GM23338 (cell line): Measurements from ENCODE around the gene SYCP2. TPM values are rescaled to one million over a fixed set of nuclear protein-coding genes. Genes with fewer than 3 reads are reported as not detected.

Experiments
- ATAC-seq: fragments of 200-7000 bp; cut with Tn5 transposase; 3 replicates; pipeline ENCODE4 v1.9.1; 2020
- DNase-seq: peaks from one replicate; pipeline ENCODE4 v3.0.0-alpha.2; 2015; ENCODE audit warnings: low spot score
- H2AFZ ChIP-seq: fragments of 200-600 bp; sonication (generic); 2 replicates; pipeline ENCODE4 v1.8.0; 2016; ENCODE audit warnings: antibody characterized with exemption, mild to moderate bottlenecking, moderate library complexity
- H3F3A ChIP-seq: fragments of 200-600 bp; sonication (generic); replicated peaks from 2 replicates; pipeline ENCODE4 v1.8.0; 2017; ENCODE audit warnings: antibody characterized with exemption, mixed run types, low read depth
- H3K27ac ChIP-seq: fragments of 200-600 bp; sonication (generic); 2 replicates; pipeline ENCODE4 v1.6.1; 2016; ENCODE audit warnings: low read depth
- H3K27me3 ChIP-seq: fragments of 200-600 bp; sonication (generic); 2 replicates; pipeline ENCODE4 v1.8.0; 2016; ENCODE audit warnings: mild to moderate bottlenecking, mixed run types, moderate library complexity; ENCODE audit not compliant: insufficient read depth
- H3K36me3 ChIP-seq: fragments of 200-600 bp; sonication (generic); 2 replicates; pipeline ENCODE4 v1.8.0; 2016; ENCODE audit warnings: mild to moderate bottlenecking; ENCODE audit not compliant: insufficient read depth
- H3K4me1 ChIP-seq: fragments of 200-600 bp; sonication (generic); 2 replicates; pipeline ENCODE4 v1.8.0; 2016; ENCODE audit warnings: mild to moderate bottlenecking, moderate library complexity; ENCODE audit not compliant: insufficient read depth
- H3K4me2 ChIP-seq: fragments of 200-600 bp; sonication (generic); 2 replicates; pipeline ENCODE4 v1.7.1; 2017; ENCODE audit warnings: mixed run types
- H3K4me3 ChIP-seq: fragments of 200-600 bp; sonication (generic); 2 replicates; pipeline ENCODE4 v1.6.1; 2016; ENCODE audit warnings: mixed run types
- H3K79me2 ChIP-seq: fragments of 200-600 bp; sonication (generic); replicated peaks from 2 replicates; pipeline ENCODE4 v1.8.0; 2017; ENCODE audit warnings: mild to moderate bottlenecking; ENCODE audit not compliant: insufficient read depth
- H3K9me2 ChIP-seq: fragments of 200-600 bp; sonication (generic); 2 replicates; pipeline ENCODE4 v1.8.0; 2017; ENCODE audit not compliant: insufficient read depth
- H4K20me1 ChIP-seq: fragments of 200-600 bp; sonication (generic); replicated peaks from 2 replicates; pipeline ENCODE4 v1.8.0; 2017; ENCODE audit warnings: mild to moderate bottlenecking; ENCODE audit not compliant: insufficient read depth
- H3K27ac Mint-ChIP-seq: 2 replicates; pipeline ENCODE4 v1.8.0; 2020; ENCODE audit warnings: inconsistent platforms, mild to moderate bottlenecking, moderate library complexity, mixed read lengths
- H3K27me3 Mint-ChIP-seq: 3 replicates; pipeline ENCODE4 v1.8.0; 2022; ENCODE audit warnings: low read depth, mild to moderate bottlenecking, moderate library complexity, mixed read lengths, inconsistent platforms; ENCODE audit not compliant: insufficient read depth, poor library complexity
- H3K36me3 Mint-ChIP-seq: 3 replicates; pipeline ENCODE4 v1.8.0; 2021; ENCODE audit warnings: low read depth, mild to moderate bottlenecking, inconsistent platforms, moderate library complexity, mixed read lengths
- H3K4me1 Mint-ChIP-seq: 3 replicates; pipeline ENCODE4 v1.8.0; 2020; ENCODE audit warnings: mild to moderate bottlenecking, inconsistent platforms, mixed read lengths
- H3K4me3 Mint-ChIP-seq: 3 replicates; pipeline ENCODE4 v1.8.0; 2021; ENCODE audit warnings: moderate library complexity, mild to moderate bottlenecking, inconsistent platforms, mixed read lengths
- H3K9me3 Mint-ChIP-seq: 3 replicates; pipeline ENCODE4 v1.8.0; 2020; ENCODE audit warnings: moderate library complexity, mild to moderate bottlenecking, inconsistent platforms, mixed read lengths
- POLR2AphosphoS5 ChIP-seq: IDR thresholded peaks from 2 replicates; pipeline ENCODE4 v1.6.1; 2016; ENCODE audit warnings: antibody characterized with exemption, low read depth
- REST ChIP-seq: IDR thresholded peaks from one replicate; pipeline ENCODE4 v1.6.1; 2018; ENCODE audit warnings: antibody characterized with exemption; ENCODE audit not compliant: unreplicated experiment
- STAT1 ChIP-seq: IDR thresholded peaks from one replicate; pipeline ENCODE4 v1.6.1; 2016; ENCODE audit warnings: antibody characterized with exemption; ENCODE audit not compliant: unreplicated experiment
- ZNF114 ChIP-seq: fragments of 250-450 bp; sonication (Bioruptor Pico); IDR thresholded peaks from 2 replicates; pipeline ENCODE4 v1.5.0; 2020; ENCODE audit warnings: mild to moderate bottlenecking, moderate library complexity
- ZNF331 ChIP-seq: fragments of 250-450 bp; sonication (Bioruptor Pico); IDR thresholded peaks from 2 replicates; pipeline ENCODE4 v1.5.0; 2020; ENCODE audit warnings: low read depth, mild to moderate bottlenecking, moderate library complexity
- polyA plus RNA-seq: library from polyadenylated mRNA; unstranded; fragments of >200 nt; fragmentation: Nextera tagmentation; extraction: Ambion mirVana; gene quantifications from 2 replicates; pipeline ENCODE4 v1.2.1, GENCODE V29; 2016
- total RNA-seq: library from RNA; depleted of rRNA; stranded (reverse); fragments of >200 nt; shearing (Covaris generic); gene quantifications from 2 replicates; pipeline ENCODE4 v1.2.3, GENCODE V29; 2014
- TF ChIP-seq, protein P1 (sequence below): fragments of 250-450 bp; sonication (Bioruptor Pico); IDR thresholded peaks from 2 replicates; pipeline ENCODE4 v1.5.0; 2020; ENCODE audit warnings: mild to moderate bottlenecking, moderate library complexity

The SYCP2 gene
- total and polyA plus RNA-seq, 2 experiments from 2014 or later: 0.50 to 2.1 TPM

DNA sequence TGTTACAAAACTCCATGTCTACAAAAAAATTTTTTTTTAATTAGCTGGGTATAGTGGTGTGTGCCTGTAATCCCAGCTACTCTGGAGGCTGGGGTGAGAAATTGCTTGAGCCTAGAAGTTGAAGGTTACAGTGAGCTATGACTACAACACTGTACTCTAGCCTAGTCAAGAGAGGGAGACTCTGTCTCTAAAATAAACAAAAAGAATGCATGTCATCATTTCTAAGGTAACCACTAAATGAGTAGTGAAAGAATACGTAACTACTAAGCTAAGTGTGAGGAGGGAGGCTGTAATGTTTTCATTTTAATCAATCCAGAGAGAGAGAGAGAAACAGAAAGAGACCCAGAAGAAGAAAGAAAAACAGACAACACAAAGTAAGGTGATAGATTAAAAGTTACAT lies 9.9 kb downstream of the SYCP2 start:
- no peaks in the 10 kb centered on the region for H3K36me3 Mint-ChIP-seq
- H3K27me3 Mint-ChIP-seq: no peaks in the 10 kb centered on the region
- H3K9me3 Mint-ChIP-seq: no peaks in the 10 kb centered on the region
- Histone ChIP-seq H3K4me3 (no peak overlapping the region), H3K4me2 (no peak overlapping the region), H3K27ac (no peak overlapping the region), H3K79me2 (no peaks in the 10 kb centered on the region), H3F3A (no peaks in the 10 kb centered on the region), H3K9me2 (no peaks in the 10 kb centered on the region), H3K36me3 (no peaks in the 10 kb centered on the region), H3K27me3 (no peaks in the 10 kb centered on the region), H2AFZ (no peak overlapping the region), H4K20me1 (no peaks in the 10 kb centered on the region), H3K4me1 (no peaks in the 10 kb centered on the region; the same call in 1 of the 2 replicates)
- ATAC-seq (no peak), DNase-seq (no peak)
- no peak overlapping the region for H3K4me3 Mint-ChIP-seq
- peaks cover 2% of the 10 kb centered on the region; the same call in 2 of the 3 replicates for H3K4me1 Mint-ChIP-seq
- no peak for TF ChIP-seq POLR2AphosphoS5
- TF ChIP-seq ZNF331 (CRISPR knock-in tag): no peak
- TF ChIP-seq STAT1: no peak
- no peak for TF ChIP-seq ZNF114 (CRISPR knock-in tag)
- TF ChIP-seq, protein P1, sequence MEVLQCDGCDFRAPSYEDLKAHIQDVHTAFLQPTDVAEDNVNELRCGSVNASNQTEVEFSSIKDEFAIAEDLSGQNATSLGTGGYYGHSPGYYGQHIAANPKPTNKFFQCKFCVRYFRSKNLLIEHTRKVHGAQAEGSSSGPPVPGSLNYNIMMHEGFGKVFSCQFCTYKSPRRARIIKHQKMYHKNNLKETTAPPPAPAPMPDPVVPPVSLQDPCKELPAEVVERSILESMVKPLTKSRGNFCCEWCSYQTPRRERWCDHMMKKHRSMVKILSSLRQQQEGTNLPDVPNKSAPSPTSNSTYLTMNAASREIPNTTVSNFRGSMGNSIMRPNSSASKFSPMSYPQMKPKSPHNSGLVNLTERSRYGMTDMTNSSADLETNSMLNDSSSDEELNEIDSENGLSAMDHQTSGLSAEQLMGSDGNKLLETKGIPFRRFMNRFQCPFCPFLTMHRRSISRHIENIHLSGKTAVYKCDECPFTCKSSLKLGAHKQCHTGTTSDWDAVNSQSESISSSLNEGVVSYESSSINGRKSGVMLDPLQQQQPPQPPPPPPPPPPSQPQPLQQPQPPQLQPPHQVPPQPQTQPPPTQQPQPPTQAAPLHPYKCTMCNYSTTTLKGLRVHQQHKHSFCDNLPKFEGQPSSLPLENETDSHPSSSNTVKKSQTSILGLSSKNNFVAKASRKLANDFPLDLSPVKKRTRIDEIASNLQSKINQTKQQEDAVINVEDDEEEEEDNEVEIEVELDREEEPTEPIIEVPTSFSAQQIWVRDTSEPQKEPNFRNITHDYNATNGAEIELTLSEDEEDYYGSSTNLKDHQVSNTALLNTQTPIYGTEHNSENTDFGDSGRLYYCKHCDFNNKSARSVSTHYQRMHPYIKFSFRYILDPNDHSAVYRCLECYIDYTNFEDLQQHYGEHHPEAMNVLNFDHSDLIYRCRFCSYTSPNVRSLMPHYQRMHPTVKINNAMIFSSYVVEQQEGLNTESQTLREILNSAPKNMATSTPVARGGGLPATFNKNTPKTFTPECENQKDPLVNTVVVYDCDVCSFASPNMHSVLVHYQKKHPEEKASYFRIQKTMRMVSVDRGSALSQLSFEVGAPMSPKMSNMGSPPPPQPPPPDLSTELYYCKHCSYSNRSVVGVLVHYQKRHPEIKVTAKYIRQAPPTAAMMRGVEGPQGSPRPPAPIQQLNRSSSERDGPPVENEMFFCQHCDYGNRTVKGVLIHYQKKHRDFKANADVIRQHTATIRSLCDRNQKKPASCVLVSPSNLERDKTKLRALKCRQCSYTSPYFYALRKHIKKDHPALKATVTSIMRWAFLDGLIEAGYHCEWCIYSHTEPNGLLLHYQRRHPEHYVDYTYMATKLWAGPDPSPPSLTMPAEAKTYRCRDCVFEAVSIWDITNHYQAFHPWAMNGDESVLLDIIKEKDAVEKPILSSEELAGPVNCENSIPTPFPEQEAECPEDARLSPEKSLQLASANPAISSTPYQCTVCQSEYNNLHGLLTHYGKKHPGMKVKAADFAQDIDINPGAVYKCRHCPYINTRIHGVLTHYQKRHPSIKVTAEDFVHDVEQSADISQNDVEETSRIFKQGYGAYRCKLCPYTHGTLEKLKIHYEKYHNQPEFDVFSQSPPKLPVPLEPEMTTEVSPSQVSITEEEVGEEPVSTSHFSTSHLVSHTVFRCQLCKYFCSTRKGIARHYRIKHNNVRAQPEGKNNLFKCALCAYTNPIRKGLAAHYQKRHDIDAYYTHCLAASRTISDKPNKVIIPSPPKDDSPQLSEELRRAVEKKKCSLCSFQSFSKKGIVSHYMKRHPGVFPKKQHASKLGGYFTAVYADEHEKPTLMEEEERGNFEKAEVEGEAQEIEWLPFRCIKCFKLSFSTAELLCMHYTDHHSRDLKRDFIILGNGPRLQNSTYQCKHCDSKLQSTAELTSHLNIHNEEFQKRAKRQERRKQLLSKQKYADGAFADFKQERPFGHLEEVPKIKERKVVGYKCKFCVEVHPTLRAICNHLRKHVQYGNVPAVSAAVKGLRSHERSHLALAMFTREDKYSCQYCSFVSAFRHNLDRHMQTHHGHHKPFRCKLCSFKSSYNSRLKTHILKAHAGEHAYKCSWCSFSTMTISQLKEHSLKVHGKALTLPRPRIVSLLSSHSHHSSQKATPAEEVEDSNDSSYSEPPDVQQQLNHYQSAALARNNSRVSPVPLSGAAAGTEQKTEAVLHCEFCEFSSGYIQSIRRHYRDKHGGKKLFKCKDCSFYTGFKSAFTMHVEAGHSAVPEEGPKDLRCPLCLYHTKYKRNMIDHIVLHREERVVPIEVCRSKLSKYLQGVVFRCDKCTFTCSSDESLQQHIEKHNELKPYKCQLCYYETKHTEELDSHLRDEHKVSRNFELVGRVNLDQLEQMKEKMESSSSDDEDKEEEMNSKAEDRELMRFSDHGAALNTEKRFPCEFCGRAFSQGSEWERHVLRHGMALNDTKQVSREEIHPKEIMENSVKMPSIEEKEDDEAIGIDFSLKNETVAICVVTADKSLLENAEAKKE (CRISPR knock-in tag): no peak
- TF ChIP-seq REST: no peak
- H3K27ac Mint-ChIP-seq: no peak overlapping the region
